Endothelial cell of umbilical vein (primary cell): Measurements from ENCODE around the gene SMARCA2.

Experiments
- GATA2 ChIP-seq: IDR thresholded peaks from 2 replicates; pipeline ENCODE4 v1.7.0; 2011; ENCODE audit warnings: low read depth, mild to moderate bottlenecking, moderate library complexity, mixed read lengths, low read length; ENCODE audit not compliant: insufficient read length, insufficient read depth
- POLR2A ChIP-seq: IDR thresholded peaks from 2 replicates; pipeline ENCODE4 v1.6.1; 2012; ENCODE audit warnings: low read depth, mild to moderate bottlenecking, control low read depth, low read length
- TF ChIP-seq, protein P1 (sequence below), 2 donors: IDR thresholded peaks; 1 replicate in 1 of 2; 2 replicates in 1 of 2; pipeline ENCODE4 v1.5.1; 2011; ENCODE audit warnings: low read length in 2 of 2, mild to moderate bottlenecking in 2 of 2, moderate library complexity in 2 of 2, control low read depth in 1 of 2, inconsistent platforms in 1 of 2, low read depth in 1 of 2; ENCODE audit not compliant: insufficient read depth in 1 of 2; ENCODE audit errors: extremely low read depth in 1 of 2

DNA sequence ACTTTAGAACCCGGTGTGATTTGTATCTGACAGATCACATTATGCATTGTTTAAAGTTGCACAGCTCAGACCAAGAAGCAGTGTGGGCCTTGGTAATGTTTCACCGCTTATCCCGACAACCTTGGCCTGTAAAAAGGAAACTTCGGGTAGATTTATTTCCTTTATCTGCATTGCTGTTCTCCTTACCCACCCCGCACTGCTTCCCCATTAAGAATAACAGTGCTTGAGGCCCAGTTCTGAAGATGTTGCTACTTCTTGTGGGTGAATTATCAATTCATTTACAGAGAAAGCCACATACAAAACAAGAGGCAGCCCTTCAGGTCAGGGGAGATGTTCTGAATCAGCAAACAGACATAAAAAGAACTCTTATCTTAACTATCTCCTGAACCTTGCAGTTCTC, 8.4 kb downstream of the SMARCA2 start:
- TF ChIP-seq, protein P1, sequence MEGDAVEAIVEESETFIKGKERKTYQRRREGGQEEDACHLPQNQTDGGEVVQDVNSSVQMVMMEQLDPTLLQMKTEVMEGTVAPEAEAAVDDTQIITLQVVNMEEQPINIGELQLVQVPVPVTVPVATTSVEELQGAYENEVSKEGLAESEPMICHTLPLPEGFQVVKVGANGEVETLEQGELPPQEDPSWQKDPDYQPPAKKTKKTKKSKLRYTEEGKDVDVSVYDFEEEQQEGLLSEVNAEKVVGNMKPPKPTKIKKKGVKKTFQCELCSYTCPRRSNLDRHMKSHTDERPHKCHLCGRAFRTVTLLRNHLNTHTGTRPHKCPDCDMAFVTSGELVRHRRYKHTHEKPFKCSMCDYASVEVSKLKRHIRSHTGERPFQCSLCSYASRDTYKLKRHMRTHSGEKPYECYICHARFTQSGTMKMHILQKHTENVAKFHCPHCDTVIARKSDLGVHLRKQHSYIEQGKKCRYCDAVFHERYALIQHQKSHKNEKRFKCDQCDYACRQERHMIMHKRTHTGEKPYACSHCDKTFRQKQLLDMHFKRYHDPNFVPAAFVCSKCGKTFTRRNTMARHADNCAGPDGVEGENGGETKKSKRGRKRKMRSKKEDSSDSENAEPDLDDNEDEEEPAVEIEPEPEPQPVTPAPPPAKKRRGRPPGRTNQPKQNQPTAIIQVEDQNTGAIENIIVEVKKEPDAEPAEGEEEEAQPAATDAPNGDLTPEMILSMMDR (IDR thresholded peaks at IDR 0.05; ENCODE audit: extremely low read depth in 1 of 2, insufficient read depth in 1 of 2, low read depth in 1 of 2, low read length in 2 of 2) = no peak
- TF ChIP-seq GATA2 = no peak
- no peak for TF ChIP-seq POLR2A
